NCI-H1105 treated with DMSO at 0.1 percent for 48 hours (cell line): ENCODE measurements around the gene CADM1.
"Not testable (repeated sequence)": the region's sequence is repeated elsewhere in the genome, so short reads cannot be mapped to it uniquely, and the experiment has no call there.

Source experiments
- DNase-seq: peaks from one replicate; lab custom pipeline; 2025; lab: John Stamatoyannopoulos, UW

The CADM1 gene

DNA sequence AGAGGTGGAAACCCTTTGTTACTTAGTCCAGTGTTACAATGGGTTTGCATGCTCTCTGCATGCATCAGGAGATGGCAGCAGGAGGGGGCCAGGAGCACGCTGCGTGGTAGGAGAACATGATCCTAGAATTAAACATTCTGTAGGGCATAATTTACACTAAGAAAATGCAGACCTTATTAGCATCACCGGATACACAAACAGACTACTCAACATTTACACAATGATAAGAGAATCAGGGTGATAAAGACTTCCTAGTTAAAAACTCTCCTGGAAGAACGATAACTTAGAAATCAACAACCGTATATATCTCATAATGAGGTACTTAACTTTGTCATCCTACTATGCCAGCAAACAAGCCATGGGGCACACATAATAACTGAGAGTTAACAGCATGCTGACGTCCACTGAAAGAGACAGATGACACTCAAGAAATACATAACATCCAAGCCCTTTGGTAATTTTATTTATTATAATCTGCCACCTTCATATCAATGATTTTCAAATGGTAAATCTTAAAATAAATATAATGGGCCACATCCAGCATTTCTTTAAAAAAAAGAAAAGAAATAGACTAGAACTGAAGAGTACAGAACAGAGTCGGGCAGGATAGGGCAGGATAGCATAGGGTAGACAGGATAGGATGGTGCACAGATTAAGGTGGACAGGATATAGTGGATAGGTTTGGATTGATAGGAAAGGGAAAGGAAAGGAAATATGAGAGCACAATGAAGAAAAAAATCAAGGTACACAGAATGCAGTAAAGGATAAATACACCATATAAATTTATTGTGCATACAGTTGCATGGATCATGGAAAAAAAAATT, 27.5 kb downstream of the CADM1 start:
- DNase-seq, result peak; percentile 43

DNA sequence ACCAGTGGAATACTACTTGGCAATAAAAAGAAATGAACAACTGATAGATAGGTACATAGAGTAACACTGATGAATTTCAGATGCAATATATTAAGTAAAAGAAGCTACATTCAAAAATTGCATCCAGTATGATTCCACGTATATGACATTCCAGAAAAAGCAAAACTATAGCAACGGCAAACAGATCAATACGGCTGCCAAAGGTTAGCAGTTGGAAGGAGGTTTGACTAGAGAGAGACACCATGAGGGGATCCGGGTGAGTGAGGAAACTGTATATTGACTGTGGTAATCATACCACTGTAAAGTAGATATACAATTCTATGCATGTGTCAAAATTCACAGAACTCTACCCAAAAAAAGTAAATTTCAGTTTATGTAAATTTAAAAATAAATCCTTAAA, 28.7 kb downstream of the CADM1 start:
- no peak for DNase-seq

DNA sequence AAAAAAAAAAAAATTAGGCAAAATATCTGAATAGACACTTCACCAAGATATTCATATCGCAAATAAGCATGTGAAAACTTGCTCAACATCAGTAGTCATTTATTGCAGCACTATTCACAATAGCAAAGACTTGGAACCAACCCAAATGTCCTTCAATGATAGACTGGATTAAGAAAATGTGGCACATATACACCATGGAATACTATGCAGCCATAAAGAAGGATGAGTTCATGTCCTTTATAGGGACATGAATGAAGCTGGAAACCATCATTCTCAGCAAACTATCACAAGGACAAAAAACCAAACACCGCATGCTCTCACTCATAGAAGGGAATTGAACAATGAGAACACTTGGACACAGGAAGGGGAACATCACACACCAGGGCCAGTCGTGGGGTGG, 29.9 kb downstream of the CADM1 start:
- not testable (repeated sequence) for DNase-seq

DNA sequence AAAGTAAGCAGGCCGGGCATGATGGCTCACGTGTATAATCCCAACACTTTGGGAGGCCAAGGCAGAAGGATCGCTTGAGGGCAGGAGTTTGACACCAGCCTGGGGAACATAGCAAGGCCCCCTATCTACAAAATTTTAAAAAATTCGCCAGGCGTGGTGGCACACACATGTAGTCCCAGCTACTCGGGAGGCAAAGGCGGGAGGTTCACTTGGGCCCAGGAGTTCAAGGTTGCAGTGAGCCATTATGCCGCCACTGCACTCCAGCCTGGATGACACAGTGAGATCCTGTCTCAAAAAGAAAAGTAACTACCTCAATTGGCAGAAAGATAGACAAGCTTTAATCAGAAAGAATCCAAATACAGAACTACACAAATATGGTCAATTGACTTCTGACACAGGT, 31.0 kb downstream of the CADM1 start:
- no peak for DNase-seq

DNA sequence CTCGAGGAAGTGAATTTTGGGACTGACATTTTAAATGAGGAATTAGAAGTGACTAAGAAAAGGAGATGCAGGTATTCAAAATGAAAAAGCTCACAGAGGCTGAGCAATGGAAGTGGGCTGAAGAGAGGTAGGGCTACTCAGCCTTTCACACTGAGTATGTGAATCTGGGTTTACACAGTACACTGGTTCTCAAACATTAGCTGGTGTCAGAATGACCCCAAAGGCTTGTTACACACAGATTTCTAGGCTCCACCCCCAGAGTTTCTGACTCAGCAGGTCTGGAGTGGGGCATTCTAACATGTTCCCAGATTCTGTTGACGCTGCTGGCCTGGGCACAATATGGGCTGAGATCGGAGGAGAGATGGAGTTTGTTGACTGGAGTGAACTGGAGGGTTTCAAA, 32.8 kb downstream of the CADM1 start:
- DNase-seq, result no peak

DNA sequence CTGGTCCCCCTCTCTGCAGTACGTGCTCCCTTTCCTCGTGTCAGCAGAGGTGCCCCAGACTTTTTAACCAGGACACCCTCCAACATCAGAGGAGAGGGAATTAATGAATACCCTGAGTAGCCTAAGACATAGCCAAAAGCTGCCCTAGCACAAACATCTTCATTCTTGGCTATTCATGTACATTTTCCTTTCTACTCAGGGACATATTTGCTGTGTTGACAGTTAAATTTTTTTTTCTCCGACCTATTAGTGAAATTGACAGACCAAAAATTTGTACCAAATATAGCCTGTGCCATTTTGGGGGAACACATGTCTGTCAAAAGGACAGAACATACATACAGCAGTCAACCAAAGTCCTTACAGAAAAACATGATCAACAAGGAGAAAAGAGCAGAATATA, 33.3 kb downstream of the CADM1 start:
- DNase-seq, result no peak

DNA sequence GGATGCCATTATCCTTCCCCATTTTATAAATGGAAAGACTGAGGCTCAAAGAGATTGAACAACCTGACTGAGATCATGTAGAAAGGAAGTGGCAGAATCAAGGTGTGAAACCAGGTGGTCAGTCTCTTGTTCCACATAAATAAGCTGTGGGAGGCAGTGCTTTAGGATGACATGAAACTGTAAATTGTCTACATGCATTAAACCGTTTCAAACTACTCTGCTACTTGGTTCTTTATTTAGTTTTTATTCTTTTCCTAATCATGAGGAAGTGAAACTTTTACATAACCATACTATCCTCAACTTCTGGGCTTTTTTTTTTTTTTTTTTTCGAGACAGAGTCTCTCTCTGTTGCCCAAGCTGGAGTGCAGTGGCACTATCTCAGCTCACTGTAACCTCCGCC, 34.9 kb downstream of the CADM1 start:
- no peak for DNase-seq

DNA sequence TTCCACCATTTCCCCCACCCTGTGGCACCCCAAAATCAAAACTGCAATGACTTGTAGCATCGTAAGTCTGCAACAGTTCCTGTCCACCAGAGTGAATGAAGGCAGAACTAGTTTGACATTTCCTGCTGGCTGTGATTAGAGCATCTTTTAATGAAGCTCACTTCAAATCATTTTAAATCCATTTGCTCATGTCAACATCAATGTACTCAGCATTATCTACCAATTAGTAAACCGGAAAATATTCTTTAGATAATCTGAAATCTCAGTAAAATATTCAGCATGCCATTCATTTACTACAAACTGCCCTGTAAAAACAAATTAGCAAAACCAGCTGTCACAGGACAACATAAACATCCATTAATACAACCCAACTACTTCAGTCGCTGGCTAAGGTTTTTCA, 38.1 kb downstream of the CADM1 start:
- no peak for DNase-seq

DNA sequence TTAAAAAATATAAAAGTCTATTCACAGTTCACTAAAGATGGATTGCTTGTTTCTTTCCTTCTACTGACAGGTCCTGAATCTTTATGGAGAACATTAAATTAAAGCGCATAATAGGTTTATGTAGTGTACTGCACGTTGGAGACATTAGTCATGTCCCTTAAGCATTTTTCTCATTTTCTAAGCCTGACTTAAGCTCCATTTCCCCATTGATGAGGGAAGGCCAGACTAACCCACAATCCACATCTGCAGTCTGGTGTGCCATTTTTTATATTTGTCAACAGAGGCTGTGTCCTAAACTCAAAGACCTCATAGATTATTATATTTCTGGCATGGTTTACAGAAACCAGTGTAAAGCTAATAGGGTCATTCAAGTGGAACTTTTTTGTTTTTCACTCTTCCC, 39.9 kb downstream of the CADM1 start:
- peak; percentile 26 for DNase-seq

DNA sequence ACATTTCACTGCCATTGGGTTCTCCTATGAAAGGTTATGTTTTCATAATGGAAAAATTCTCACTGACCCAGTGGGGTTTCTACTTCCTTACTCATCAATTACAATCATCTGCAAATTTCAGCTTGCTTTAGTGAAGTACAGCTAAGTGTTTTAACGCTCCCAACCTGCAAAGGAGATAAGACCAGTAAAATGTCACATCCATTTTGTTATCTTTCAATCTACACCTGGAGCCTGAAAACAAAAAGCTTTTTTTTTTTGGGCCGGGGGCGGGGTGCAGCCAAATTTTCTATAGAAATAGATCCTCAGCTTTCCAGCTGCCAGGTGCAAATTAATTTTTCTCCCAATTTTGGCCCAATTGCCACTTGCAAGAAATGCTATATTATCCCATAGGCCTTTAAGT, 40.6 kb downstream of the CADM1 start:
- DNase-seq, result peak; percentile 70

DNA sequence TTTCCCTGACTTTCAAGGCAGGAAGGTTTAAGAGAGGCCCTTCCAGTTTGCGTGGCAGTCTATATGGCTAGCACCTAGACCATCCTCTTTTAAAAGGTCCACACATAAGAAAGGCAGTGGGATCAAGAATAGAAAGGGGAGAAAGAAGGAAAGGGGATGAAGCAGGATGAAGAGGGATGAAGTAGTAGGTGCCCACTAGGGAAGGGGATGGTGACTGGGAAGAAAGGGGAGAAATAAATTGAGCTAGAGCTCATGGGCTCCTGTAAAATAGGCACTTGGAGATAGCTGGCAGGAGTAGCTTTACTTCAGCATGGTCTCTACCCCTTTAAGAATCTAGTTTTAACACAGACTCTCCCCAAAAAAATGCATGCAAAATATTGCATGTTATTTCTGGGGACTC, 41.5 kb downstream of the CADM1 start:
- no peak for DNase-seq

DNA sequence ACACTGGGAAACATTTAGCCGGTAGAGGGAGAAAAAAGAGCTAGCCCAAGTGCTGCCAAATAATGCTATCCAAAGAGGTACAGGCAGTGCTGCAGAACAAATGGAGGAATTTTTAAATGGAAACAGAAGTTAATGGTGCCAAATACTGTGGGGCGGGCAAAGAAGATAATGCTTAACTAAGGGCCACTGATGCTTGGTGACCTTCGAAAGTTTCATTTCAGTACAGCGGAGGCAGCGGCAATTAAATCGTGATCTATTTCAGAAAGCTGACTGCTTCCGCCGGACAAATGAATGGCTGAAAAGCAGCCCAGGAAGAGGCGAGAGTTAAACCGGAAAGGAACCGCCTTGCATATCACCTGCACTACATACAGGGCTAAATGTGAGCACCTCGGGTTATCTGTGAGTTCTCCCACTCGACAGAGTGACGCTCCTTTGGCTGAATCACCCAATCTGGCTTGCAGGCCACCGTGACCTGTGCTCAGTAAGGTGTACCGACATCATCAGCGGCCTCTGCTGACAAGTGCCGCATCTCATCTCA, 42.1 kb downstream of the CADM1 start:
- no peak for DNase-seq

DNA sequence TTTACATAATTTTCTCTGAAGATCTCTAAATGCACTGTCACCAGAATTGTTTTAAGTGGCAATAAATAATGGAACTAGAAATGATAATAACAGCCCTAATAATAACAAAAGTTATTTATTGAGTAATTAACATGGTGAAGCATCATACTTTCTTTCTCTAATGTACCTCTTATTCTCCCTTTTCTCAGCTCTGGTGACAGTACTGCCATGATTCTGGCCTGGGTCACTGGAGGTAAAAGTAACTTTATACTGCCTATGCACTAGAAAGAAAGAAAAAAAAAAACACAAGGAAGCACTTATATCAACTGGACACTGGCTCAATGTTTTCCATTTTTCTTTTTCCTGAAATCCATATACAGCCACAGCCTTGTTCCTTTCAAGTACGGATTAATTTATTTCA, 43.7 kb downstream of the CADM1 start:
- DNase-seq, result peak; percentile 13

DNA sequence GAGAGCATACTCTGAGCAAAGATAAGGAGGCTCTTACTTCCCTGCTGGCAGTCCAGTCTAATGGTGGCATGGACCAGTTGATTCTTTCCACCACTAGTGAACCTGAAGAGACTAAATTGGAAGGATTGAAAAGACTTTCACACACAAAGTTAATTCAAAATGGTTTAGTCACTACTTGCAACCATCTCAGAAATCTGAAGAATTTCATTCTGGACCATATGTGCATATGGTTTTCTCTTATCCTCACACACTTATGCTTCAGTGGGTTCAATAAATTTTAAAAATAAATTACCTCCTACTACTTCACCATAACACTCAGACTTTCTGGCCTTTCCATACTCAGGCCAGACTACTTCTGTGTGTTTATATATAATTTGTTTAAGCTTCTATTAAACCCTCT, 44.7 kb downstream of the CADM1 start:
- DNase-seq, result no peak

DNA sequence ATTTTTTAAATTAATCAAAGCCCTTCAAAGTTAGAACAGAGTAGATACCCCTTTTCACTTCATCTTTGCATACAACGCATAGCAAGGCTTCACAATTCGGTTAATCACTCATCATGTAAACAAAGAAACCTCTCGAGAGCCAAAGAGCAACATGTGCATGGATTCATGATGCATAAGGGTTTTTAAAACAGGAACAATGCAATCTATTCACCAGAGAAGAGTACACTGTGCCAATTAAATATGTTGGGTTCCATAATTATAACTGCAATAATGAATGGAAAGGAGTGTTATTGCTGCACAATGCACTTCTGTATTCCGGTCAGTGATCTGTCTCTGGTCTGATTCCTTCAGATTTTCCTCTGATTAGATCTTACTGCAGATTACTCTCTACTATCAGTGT, 45.3 kb downstream of the CADM1 start:
- peak; percentile 88 for DNase-seq

DNA sequence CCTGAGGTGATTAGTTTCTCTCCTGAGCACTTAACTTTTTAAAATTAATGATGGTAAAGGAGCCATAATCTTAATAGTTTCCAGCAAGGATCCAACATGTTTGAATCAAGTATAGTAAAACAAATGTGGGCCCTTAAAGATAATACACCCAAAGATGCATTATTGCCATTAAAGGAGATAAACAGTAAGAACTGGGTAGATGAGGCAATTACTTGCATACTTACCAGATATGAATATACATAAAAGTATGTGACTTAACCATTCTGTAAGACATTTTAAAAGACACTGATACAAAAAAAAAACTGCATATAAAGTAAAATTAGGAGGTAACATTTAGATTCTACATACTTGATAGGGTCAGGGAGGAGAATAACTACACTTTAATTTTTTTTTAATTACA, 48.2 kb downstream of the CADM1 start:
- DNase-seq, result no peak

DNA sequence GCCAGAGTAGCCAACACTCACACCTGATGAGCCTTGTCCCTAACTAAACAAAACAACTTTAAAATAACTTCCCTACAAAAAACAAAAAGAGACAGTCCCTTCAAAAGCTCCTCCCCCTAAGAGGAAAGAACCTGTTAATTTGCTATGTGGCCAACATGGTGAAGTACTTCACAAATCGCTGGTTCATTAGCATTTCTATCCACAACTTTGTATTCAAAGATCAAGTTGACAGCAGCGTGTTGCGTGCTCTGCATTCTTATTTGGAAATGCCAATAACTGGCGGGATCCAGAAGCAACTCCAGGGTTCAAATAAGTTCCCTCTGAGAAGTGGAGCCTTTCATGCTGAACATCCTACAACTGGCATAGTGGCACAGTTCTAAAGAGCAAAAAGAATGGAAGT, 48.6 kb downstream of the CADM1 start:
- DNase-seq, result no peak

DNA sequence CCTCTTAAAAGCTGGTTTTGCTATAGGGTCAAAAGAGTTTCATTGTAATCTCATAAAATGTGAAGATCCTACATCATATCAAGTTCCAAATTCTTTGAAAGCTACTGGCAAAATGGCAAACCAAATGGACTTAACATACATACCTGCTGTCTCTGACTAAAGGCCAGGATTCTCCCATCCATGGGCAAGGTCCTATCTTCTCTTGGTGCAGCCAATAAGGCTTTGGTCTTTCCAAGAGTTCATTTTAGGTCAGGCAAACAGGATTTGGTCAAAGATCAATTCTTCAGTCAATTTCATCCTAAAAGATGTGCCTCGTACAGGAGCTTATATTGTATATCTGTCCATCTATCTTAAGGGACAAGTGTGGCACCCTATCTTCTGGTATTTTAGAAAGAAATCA, 49.7 kb downstream of the CADM1 start:
- DNase-seq, result no peak

DNA sequence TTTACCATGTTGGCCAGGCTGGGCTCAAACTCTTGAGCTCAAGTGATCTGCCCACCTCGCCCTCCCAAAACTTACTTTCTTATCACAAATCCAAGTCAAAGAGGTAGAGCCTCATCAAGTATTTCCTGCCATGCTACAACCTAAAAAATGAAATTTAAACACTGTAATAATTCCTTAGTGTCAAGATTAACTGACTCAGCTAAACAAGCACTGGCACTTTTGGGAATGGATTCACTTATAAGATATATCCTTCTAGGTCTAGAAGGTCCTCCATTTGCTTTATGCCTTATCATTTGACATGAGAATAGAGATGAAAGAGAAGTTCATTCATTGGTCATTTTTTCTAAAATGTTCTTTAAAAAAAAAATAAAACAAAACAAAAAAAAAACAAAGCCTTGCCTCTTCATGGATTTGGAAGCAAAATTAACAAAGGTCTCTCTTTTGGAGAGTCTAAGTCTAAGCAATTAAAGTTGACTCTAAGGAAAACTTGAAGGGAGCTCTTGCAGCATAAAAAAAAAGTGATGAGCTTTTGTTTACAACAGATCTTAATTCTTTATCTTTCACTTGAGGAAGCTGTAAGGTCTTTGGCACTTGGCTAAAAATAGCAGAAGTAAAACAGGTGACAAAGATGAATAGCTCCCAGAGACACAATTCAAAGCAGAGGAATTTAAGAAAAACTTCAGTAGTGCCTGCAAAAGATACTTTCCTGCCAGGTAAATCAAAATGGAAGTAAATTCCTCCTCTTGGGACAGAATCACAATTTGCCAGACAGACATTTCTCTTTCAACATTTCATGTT, 50.3 kb downstream of the CADM1 start:
- DNase-seq, result no peak

DNA sequence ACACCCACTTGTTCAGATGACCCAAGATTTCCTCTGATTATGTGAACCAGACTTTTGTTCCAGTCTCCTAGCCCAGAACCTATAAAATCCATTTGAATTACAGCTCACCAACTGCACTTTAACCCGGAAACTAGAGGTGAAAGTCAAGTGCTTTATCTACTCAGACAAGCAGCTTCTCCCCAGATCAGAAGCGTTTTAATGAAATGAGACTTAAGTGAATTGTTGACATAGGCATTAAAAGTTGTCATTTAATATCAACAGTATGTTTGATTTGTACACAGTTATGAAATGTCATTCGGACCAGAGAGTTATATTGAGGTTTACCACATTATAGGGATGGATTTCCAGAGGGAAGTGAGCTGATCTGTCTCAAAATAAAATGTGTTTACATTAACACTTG, 52.0 kb downstream of the CADM1 start:
- DNase-seq, result no peak

DNA sequence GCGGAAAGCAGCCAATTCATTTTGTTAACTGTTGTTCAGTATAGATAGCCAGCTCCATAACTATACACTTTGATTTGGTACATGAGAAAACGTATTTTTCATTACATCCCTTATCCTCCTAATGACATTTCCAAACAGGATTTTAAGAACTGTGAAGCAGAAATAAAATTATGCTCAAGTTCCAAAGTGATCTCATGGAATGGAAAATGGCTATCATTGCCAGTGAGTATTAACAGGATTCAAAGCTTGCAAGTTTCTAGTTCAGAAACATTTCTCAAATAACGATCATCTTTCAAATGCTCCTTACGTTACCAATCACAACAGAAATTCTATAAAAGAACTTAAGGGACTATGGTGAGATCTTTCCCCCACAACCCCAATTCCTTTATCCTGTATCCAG, 53.7 kb downstream of the CADM1 start:
- DNase-seq, result no peak

DNA sequence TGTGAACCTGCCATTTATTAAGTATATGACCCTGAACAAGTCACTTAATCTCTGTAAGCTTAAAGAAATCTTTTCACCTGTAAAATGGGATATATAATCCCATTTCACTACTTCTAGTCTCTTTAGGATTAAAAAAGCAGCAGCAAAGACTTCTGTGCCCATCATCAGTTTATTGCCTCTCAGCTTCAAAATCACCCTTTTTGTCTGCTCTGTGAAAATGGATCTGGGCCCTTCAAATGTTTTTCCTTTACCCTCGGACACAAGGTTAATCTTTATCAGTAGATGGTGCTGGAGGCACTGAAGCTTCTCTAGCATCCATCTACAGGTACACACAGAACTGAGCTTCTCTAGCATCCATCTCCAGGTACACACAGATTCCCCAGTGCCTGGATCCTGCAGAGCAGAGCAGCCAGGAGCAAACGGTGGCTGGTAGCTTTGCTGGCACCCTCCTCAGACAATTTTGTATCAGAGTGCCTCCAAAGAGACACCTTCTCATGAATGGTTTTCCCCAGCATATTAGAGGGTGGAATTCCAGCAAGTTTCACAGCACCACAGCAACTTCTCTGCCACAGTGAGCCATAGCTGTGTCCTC, 56.8 kb downstream of the CADM1 start:
- no peak for DNase-seq

DNA sequence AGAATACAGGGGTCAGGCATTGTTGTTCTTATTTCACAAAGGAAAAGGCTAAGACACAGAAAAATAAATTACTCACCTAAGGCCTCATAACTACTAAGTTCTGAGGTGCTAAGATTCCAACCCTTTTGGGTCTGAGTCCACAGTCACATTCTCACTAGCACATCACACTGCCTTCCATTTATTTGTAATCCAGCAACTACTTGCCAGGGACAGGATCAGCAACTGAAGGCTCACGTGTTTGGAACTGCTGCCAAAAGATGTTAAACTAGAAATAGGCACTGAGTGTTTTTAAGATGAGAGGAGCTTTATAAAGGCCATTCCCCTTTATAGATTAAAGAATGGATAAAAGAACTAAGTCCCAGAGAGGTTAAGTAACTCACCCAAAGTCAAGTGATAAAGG, 58.0 kb downstream of the CADM1 start:
- no peak for DNase-seq
